GM15510 (cell line): ENCODE data around the gene CSE1L.
A peak's percentile ranks its signal among the peaks of the same experiment; 100 is the strongest.

ENCODE experiments used
- POLR2A ChIP-seq: IDR thresholded peaks from 3 replicates; pipeline ENCODE4 v1.6.1; 2011; ENCODE audit warnings: borderline replicate concordance; ENCODE audit not compliant: insufficient read length; ENCODE audit errors: extremely low read depth

The CSE1L gene

GRCh38 chr20:49046087-49046900, at the start of gene CSE1L:
TSS of gene CSE1L (plus strand) at chr20:49046312. CDS start at chr20:49058464, 12,152 bp downstream.
- peak; percentile 84 for TF ChIP-seq POLR2A

GRCh38 chr20:48999890-49000870, 45.9 kb upstream of the CSE1L start:
- no peak for TF ChIP-seq POLR2A

GRCh38 chr20:49001741-49002140, 44.4 kb upstream of the CSE1L start:
- no peak for TF ChIP-seq POLR2A

- no peak for TF ChIP-seq POLR2A
Measured at GRCh38 chr20:49006446-49006980, 39.6 kb upstream of the CSE1L start.

- no peak for TF ChIP-seq POLR2A
Measured at GRCh38 chr20:49009899-49010631, 36.0 kb upstream of the CSE1L start.

GRCh38 chr20:49024220-49024619, 21.9 kb upstream of the CSE1L start:
- TF ChIP-seq POLR2A: no peak

- no peak for TF ChIP-seq POLR2A
Measured at GRCh38 chr20:49028684-49029083, 17.4 kb upstream of the CSE1L start.

GRCh38 chr20:49029203-49029602, 16.9 kb upstream of the CSE1L start:
- no peak for TF ChIP-seq POLR2A

GRCh38 chr20:49030954-49031619, 15.0 kb upstream of the CSE1L start:
- no peak for TF ChIP-seq POLR2A

GRCh38 chr20:49032455-49032854, 13.7 kb upstream of the CSE1L start:
- no peak for TF ChIP-seq POLR2A

GRCh38 chr20:49034070-49034732, 11.9 kb upstream of the CSE1L start:
- no peak for TF ChIP-seq POLR2A

GRCh38 chr20:49037962-49038387, 8.1 kb upstream of the CSE1L start:
- no peak for TF ChIP-seq POLR2A

- no peak for TF ChIP-seq POLR2A
Measured at GRCh38 chr20:49039854-49040253, 6.3 kb upstream of the CSE1L start.
